ENCODE data around the gene NXPH2.
"Not testable (repeated sequence)": the region's sequence is repeated elsewhere in the genome, so short reads cannot be mapped to it uniquely, and the experiment has no call there.

NXPH2 gene

GRCh38 chr2:138757384-138757783 lies 22.8 kb downstream of the NXPH2 start:
- no peak for DNase-seq (ENCODE audit: low read depth, low spot score)

DNA sequence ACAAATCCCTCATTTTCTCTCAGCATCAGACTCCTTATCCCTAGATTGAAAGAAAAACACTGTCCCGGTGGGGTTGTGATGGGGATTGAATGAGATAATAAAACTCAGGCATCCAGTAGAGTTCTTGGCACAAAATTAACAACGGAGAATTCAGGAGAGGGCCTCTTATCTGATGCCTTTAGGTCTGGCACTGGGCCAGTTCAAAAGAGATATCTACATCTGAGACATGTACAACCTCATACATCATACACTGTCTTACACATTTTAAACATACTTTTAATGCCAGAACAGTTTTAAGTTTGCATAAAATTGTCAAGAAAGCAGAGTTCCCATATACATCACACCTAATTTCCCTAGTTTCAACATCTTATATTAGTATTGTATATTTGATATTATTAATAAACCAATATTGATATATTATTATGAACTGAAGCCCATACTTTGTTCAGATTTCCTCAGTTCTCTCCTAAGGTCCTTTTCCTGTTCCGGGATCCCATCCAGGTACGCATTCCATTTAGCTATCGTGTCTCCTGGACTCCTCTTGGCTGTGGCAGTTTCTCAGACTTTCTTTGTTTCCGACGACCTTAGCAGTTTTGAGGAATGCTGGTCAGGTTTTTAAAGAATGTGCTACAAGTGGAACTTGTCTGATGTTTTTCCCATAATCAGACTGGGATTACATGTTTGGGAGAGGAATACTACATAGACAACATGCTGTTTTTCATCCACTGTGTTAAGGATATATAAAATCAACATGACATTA lies 27.8 kb downstream of the NXPH2 start:
- DNase-seq (ENCODE audit: low read depth, low spot score): peak; percentile 85

- DNase-seq (ENCODE audit: low read depth, low spot score): no peak
These were observed 35.5 kb downstream of the NXPH2 start for GRCh38 chr2:138744713-138745112.

GRCh38 chr2:138742441-138743057 lies 37.6 kb downstream of the NXPH2 start:
- no peak for DNase-seq (ENCODE audit: low read depth, low spot score)

DNA sequence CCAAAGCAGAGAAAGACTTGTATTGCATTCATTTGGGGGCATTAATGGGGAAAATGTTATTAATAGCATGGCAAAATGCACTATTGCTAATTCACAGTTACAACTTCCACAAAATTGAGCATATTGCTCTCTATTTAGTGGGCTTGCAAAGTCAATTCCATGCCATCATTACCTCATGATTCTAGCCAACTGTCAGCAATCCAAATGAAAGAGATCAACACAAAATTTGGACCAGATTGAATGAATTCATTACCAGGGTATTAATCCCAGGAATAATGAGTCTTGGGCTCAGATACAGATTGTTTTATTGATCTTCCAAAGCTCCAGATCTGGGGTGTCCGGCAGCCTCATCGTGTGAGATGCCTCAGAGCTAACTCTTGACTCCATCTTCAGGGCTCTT lies 38.3 kb downstream of the NXPH2 start:
- DNase-seq (ENCODE audit: low read depth, low spot score): no peak

- DNase-seq (ENCODE audit: low read depth, low spot score): not testable (repeated sequence)
These were observed 43.1 kb downstream of the NXPH2 start for GRCh38 chr2:138737009-138737554.

DNA sequence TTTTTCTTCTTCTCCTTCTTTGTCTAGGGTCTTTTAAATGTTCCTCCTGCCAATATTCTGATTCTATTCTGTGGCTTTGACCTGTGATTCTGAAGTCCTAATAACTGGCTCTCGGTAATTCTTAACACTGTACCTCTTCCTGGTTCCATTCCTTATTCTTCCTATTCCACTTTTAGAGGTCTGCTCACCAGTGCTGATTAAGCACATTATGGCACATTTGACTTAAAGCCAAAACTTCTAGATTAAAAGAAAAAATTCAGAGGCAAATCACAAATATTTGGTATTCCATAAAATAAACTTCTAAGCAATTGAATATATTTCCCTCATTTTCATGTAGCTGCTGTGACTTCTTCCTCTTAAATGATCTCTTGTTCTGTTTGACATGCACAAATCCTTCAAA lies 47.5 kb downstream of the NXPH2 start:
- DNase-seq (ENCODE audit: low read depth, low spot score): no peak

DNA sequence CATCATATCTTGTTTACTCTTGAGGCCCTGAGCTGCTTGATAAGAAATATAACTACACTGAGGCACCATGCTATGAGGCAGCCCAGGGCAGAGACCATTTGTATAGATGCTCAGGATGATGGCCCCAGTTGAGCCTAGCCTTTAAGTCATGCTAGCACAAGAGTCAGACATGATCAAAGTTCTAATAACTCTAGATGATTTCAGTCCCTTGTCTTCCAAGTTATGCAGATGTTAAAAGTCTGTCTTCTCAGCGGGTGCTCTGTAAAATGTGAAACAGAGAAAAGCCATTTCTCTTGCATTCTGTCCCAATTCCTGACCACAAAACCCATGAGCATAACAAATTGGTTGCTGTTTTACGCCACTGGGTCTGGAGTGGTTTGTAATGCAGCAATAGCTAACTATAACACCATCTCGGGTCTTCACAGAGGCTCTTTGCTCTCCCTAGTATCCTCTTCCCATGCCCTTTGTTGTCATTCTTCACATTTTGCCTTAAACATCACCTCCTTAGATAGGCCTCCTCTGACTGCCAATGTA lies 49.6 kb downstream of the NXPH2 start:
- DNase-seq (ENCODE audit: low read depth, low spot score): no peak

DNA sequence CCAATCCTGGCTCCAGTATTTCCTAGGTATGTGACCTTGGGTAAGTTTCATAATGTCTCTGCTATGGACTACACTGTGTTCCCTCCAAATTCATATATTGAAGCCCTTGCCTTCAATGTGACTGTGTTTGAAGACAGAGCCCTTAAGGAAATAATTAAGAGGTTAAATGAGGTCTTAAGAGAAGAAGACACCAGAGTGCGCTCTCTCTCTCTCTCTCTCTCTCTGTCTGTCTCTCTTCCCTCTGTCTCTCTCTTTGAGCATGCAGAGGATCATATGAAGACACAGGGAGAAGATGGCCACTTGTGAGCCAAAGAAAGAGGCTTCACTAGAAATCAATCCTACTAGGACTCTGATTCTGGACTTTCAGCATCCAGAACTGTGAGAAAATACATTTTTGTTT lies 52.2 kb downstream of the NXPH2 start:
- no peak for DNase-seq (ENCODE audit: low read depth, low spot score)

- DNase-seq (ENCODE audit: low read depth, low spot score): no peak
These were observed 53.5 kb downstream of the NXPH2 start for GRCh38 chr2:138726681-138727080.

GRCh38 chr2:138724729-138725459 lies 55.3 kb downstream of the NXPH2 start:
- no peak for DNase-seq (ENCODE audit: low read depth, low spot score)

DNA sequence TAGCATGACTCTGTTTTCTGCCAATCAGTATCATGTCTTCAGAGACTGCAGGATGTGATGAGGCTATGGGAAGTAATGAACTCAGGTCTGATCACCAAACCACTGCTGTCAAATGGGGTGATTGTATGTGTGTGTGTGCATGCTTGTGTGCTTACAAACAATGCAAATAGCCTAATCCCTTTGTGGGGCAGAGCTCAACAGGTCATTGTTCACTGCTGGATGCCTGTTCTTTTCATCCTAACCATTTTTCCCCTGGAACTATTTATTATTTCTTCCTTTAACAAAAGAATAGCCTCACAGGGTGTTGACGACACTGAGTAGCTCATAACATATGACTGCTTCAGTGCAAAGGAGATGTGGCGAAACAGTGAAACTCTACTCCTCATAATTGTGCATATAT lies 55.9 kb downstream of the NXPH2 start:
- DNase-seq (ENCODE audit: low read depth, low spot score): peak; percentile 17

GRCh38 chr2:138723196-138723987 lies 56.8 kb downstream of the NXPH2 start:
- no peak for DNase-seq (ENCODE audit: low read depth, low spot score)

DNA sequence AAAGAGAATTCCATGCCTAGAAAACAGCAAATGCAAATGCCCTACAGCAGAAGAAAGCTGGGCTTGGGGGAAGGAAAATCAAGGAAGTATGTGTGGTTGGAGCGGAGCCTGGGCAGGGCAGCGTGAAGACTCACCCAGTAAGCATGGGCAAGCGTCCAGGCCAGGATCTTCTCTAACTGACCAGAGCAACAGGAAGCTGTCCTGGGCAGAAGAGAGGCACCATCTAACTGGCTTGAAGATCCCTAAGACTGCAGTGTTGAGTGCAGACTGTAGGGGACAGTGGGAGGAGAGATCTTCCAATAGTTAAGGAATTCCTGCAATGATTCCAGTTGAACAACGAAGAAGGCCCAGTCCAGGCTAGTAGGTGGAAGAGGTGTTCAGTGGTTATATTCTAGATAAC lies 57.9 kb downstream of the NXPH2 start:
- peak; percentile 12 for DNase-seq (ENCODE audit: low read depth, low spot score)

DNA sequence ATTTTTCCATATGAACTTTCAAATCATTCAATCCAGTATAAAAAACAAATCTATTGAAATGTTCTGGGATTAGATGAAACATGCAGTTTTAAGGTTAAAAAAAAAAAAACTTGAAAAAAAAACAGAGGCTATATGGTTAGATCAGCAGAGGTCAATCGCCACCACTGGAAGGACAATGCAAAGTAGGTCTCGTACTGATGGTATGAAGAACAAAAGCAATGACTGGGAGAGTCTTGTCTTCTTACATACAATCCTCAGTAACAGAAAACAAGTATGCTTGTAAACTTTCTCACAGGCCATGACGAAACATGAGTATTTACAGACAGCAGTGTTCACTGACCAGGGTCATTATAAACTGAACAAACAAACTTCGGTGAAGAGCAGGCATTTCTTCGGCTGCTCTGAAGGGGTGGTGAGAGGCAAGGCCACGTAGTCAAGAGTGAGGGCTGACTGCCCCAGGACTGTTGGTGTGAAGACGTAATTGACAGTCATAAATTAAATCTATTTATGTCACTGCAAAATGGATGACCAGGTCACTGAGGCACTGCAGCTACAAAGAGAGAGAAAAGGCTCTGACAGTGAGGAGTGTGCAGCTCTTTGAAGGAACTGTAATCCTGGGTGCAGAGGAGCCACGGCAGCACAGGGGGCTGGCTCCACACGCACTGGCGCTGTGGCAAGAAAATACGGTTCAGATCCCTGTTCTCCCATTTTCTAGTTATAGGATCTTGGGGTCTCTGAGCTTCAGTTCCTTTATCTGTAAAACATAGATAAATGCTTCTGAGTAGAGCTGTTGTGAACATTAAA lies 60.0 kb downstream of the NXPH2 start:
- no peak for DNase-seq (ENCODE audit: low read depth, low spot score)

- DNase-seq (ENCODE audit: low read depth, low spot score): no peak
These were observed 61.8 kb downstream of the NXPH2 start for GRCh38 chr2:138718405-138718804.

DNA sequence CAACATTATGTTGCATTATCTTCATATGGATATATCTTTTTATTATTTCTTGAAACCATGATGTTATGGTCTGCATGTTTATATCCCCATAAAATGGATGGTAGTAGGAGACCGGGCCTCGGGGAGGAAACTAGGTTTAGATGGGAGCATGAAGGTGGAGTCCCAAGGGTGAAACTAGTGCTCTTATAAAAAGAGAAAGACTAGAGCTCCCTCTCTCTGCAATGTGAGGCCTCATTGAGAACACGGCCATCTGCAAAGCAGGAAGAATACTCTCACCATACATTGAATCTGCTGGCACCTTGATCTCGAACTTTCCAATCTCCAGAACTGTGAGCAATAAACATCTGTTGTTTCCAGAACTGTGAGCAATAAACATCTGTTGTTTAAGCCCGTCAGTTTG lies 64.0 kb downstream of the NXPH2 start:
- DNase-seq (ENCODE audit: low read depth, low spot score): no peak

GRCh38 chr2:138713504-138713903 lies 66.7 kb downstream of the NXPH2 start:
- DNase-seq (ENCODE audit: low read depth, low spot score): no peak

DNA sequence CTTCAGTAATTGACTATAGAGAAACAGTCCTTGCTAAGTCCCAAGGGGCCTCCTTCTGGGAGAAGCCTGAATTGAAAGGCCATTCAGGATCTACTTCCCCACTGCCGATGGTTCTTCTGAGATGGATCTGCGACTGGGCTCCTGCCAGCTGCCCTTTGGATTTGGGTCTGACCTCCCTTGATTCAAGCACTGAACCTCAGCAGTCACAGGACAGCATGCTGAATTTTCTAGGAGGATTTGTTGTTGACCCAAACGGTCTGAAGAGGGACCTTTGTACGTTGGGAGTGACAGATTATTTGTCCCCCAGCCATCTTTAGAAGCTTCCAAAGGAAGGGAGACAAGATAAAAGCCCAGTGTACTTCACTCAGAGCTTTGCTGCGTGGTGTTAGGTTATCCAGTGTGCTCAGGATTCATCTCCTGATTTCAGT lies 67.1 kb downstream of the NXPH2 start:
- no peak for DNase-seq (ENCODE audit: low read depth, low spot score)

DNA sequence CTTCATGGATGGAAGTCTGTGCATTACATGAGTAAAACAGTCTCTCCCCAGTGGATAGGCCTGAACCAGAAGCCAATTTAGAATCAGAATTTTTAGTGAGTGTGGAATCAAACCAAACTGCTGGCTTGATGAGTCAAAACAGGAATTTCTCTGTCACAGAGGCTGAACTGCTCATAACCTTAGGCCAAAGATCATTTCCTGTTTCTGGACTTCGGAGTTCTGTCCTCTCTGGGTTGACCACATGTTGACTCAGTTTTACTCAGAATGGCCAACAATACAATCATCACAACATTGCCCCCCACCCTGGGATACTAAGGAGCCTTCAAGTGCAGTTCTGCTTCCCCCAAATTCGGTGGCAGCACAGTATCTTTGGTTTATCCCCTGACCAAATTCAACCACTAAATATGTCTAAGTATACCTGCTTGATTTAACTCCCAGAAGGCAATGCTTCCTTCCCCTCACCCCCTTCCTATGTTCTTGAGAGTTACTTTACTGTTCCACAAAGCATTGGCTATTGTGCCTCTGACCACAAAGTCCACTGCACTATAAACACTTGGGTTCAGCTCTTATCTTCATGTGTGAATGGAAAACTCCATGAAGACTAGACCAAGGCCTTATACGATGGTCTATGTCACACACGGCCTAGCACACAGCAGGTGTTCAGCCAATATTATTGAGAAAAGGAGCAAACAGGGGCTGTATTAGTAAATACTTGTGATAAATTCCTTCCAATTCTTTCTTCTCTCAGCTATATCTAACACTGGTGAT lies 67.8 kb downstream of the NXPH2 start:
- DNase-seq (ENCODE audit: low read depth, low spot score): no peak
